ENCODE data around the gene ZNF710. TPM values are rescaled to one million over a fixed set of nuclear protein-coding genes. Genes with fewer than 3 reads are reported as not detected.
"Not testable (repeated sequence)": the region's sequence is repeated elsewhere in the genome, so short reads cannot be mapped to it uniquely, and the experiment has no call there.

Gene ZNF710
- total RNA-seq, 1 donor from 2014 or later = 24.2 TPM

DNA sequence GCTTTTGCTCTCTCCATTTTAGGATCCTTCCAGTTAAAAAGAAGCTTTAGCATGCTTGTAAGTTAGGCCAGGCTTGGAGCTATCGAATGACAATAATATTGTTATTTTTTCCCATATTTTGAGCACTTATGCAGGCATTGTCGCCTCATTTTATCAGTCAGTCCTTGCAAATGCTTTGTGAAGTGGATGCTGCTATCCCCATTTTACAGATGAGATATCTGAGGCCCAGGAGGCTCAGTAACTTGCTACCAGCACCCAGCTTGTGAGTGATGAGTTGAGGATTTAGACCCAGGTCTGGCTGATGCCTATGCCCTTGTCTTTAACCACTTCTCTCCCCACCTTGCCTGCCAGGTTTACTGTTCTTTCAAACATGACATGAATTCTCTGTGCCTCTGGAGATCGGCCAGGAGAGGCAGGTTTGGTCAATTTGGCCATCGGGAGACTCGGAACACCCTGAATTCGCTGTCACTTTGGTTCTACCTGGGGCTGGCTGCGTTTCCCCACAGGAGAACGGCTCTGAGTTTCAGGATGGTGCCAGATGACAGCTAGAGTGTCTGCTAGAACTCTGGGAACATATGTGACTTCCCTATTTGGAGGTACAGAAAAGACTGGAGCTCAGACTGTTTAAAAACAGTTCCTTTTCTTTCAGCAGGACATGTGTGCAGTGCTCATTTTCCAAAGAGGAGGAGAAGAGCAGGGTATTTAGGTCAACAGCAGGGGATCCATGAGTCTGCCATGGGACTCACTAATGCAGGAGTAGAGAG is 25.5 kb upstream of the ZNF710 start:
- H3K4me3 Mint-ChIP-seq (ENCODE audit: unreplicated experiment) = no peak overlapping the region

DNA sequence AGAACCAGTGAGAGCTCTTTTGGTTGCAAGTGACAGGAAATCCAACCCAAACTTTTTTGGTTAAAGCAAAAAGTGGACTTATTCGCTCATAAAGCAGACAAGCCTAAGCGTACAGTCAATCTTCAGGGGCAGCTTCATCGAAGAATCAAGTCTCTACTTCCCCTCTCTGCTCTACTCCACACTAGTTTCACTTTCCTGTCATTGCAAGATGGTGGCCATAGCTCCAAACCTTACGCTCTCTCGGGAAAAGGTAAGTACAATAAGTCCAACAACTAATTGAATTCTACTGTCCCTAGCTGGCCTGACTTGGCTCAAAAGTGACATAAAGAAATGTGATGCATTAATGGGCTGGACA is 24.9 kb upstream of the ZNF710 start:
- no peak overlapping the region for H3K4me3 Mint-ChIP-seq (ENCODE audit: unreplicated experiment)
- TF ChIP-seq, protein P1, sequence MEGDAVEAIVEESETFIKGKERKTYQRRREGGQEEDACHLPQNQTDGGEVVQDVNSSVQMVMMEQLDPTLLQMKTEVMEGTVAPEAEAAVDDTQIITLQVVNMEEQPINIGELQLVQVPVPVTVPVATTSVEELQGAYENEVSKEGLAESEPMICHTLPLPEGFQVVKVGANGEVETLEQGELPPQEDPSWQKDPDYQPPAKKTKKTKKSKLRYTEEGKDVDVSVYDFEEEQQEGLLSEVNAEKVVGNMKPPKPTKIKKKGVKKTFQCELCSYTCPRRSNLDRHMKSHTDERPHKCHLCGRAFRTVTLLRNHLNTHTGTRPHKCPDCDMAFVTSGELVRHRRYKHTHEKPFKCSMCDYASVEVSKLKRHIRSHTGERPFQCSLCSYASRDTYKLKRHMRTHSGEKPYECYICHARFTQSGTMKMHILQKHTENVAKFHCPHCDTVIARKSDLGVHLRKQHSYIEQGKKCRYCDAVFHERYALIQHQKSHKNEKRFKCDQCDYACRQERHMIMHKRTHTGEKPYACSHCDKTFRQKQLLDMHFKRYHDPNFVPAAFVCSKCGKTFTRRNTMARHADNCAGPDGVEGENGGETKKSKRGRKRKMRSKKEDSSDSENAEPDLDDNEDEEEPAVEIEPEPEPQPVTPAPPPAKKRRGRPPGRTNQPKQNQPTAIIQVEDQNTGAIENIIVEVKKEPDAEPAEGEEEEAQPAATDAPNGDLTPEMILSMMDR (IDR thresholded peaks at IDR 0.05) = no peak
- peaks cover 23% of the 10 kb centered on the region for H3K27me3 Mint-ChIP-seq (ENCODE audit: unreplicated experiment)
- no peaks in the 10 kb centered on the region for H3K9me3 Mint-ChIP-seq (ENCODE audit: unreplicated experiment)
- H3K36me3 Mint-ChIP-seq (ENCODE audit: unreplicated experiment) = no peaks in the 10 kb centered on the region
- no peak for DNase-seq (ENCODE audit: extremely low spot score, unreplicated experiment)
- no peak overlapping the region for H3K27ac Mint-ChIP-seq (ENCODE audit: unreplicated experiment)
- no peaks in the 10 kb centered on the region for H3K4me1 Mint-ChIP-seq (ENCODE audit: unreplicated experiment)

More for the DNA sequence above, 25.5 kb upstream of the ZNF710 start:
- Mint-ChIP-seq H3K9me3 (ENCODE audit: unreplicated experiment) (no peaks in the 10 kb centered on the region), H3K27ac (ENCODE audit: unreplicated experiment) (no peak overlapping the region), H3K4me1 (ENCODE audit: unreplicated experiment) (no peaks in the 10 kb centered on the region), H3K36me3 (ENCODE audit: unreplicated experiment) (no peaks in the 10 kb centered on the region), H3K27me3 (ENCODE audit: unreplicated experiment) (peaks cover 19% of the 10 kb centered on the region)
- DNase-seq (ENCODE audit: extremely low spot score, unreplicated experiment) = no peak
- TF ChIP-seq, protein P1 (IDR thresholded peaks at IDR 0.05) = no peak

DNA sequence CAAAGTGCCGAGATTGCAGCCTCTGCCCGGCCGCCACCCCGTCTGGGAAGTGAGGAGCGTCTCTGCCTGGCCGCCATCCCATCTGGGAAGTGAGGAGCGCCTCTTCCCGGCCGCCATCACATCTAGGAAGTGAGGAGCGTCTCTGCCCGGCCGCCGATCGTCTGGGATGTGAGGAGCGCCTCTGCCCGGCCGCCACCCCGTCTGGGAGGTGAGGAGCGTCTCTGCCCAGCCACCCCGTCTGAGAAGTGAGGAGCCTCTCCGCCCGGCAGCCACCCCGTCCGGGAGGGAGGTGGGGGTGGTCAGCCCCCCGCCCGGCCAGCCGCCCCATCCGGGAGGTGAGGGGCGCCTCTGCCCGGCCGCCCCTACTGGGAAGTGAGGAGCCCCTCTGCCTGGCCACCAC is 23.3 kb upstream of the ZNF710 start:
- not testable (repeated sequence) for H3K4me3 Mint-ChIP-seq (ENCODE audit: unreplicated experiment); H3K4me1 Mint-ChIP-seq (ENCODE audit: unreplicated experiment); H3K9me3 Mint-ChIP-seq (ENCODE audit: unreplicated experiment)

DNA sequence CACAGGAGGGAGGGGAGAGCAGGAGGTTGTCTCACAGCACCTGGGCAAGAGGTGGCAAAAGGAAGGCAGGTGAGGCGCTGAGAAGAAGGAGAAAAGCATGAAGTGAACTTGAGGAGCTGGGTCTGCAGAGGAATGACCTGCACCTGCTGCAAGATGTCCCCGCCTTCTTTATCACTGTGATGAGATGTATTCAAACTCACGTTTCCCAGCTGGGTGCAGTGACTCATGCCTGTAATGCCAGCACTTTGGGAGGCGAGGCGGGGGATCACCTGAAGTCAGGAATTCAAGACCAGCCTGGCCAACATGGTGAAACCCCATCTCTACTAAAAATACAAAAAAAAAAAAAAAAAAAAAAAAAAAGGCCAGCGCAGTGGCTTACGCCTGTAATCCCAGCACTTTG is 22.2 kb upstream of the ZNF710 start:
- H3K27me3 Mint-ChIP-seq (ENCODE audit: unreplicated experiment) = peaks cover 46% of the 10 kb centered on the region
- no peak overlapping the region for H3K27ac Mint-ChIP-seq (ENCODE audit: unreplicated experiment)
- no peaks in the 10 kb centered on the region for H3K4me1 Mint-ChIP-seq (ENCODE audit: unreplicated experiment)
- H3K9me3 Mint-ChIP-seq (ENCODE audit: unreplicated experiment) = no peaks in the 10 kb centered on the region
- DNase-seq (ENCODE audit: extremely low spot score, unreplicated experiment) = no peak
- no peak overlapping the region for H3K4me3 Mint-ChIP-seq (ENCODE audit: unreplicated experiment)
- no peaks in the 10 kb centered on the region for H3K36me3 Mint-ChIP-seq (ENCODE audit: unreplicated experiment)
- TF ChIP-seq, protein P1 (IDR thresholded peaks at IDR 0.05) = no peak

More for the DNA sequence above, 23.3 kb upstream of the ZNF710 start:
- H3K27ac Mint-ChIP-seq (ENCODE audit: unreplicated experiment); H3K36me3 Mint-ChIP-seq (ENCODE audit: unreplicated experiment); DNase-seq (ENCODE audit: extremely low spot score, unreplicated experiment): not testable (repeated sequence)
- H3K27me3 Mint-ChIP-seq (ENCODE audit: unreplicated experiment) = peaks cover 37% of the 10 kb centered on the region

DNA sequence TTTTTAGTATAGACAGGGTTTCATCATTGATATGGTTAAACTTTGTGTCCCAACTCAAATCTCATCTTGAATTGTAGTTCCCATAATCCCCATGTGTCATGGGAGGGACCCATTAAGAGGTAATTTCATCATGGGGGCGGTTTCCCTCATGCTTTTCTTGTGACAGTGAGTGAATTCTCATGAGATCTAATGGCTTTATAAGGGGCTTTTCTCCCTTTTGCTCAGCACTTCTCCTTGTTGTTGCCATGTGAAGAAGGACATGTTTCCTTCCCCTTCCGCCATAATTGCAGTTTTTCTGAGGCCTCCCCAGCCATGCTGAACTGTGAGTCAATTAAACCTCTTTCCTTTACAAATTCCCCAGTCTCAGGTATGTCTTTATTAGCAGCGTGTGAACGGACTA is 20.2 kb upstream of the ZNF710 start:
- H3K4me3 Mint-ChIP-seq (ENCODE audit: unreplicated experiment) = no peak overlapping the region
- no peaks in the 10 kb centered on the region for H3K9me3 Mint-ChIP-seq (ENCODE audit: unreplicated experiment)
- no peaks in the 10 kb centered on the region for H3K4me1 Mint-ChIP-seq (ENCODE audit: unreplicated experiment)
- H3K27me3 Mint-ChIP-seq (ENCODE audit: unreplicated experiment) = peaks cover 46% of the 10 kb centered on the region
- peaks cover 3% of the 10 kb centered on the region for H3K36me3 Mint-ChIP-seq (ENCODE audit: unreplicated experiment)
- TF ChIP-seq, protein P1 (IDR thresholded peaks at IDR 0.05) = no peak
- no peak for DNase-seq (ENCODE audit: extremely low spot score, unreplicated experiment)
- H3K27ac Mint-ChIP-seq (ENCODE audit: unreplicated experiment) = no peak overlapping the region

Measured in osteocyte (in vitro differentiated cells).